G401 (cell line): ENCODE data around the gene TMEM179. TPM values are rescaled to one million over a fixed set of nuclear protein-coding genes. Genes with fewer than 3 reads are reported as not detected.

Experiments used
- DNase-seq: peaks from one replicate; pipeline ENCODE4 v3.0.0-alpha.2; 2015; ENCODE audit warnings: low spot score
- in situ Hi-C: cut with HindIII; loops from 2 replicates; pipeline ENCODE4 v1.10.0; 2016; ENCODE audit warnings: low sequenced_read_pairs, mixed read lengths
- total RNA-seq: library from RNA; depleted of rRNA; stranded (reverse); fragments of >200 nt; shearing (Covaris generic); gene quantifications from 2 replicates; pipeline ENCODE4 v1.2.3, GENCODE V29; 2014

Gene TMEM179
- total RNA-seq, 1 experiment from 2014 or later = not detected

DNA sequence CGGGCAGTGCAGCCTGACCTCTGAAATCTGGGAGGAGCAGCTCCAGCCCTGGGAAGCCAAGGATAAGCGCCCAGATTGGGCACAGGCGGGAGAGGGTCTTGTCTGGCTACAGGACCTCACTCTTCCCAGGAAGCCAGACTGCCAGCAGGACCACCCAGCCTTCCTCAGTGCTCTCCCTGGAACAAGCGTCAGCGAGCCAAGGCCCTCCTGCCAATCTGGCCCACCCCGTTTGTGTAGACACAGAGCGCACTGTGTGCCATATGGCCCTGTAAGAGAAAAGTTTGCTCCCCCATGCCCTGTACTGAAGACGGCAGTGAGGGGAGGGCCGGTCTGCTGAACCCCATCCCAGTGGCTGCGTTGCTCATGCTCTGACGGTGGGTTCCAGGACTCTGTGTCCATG, 26.3 kb downstream of the TMEM179 start:
- no peak for DNase-seq
- in situ Hi-C loops = no loop called here

DNA sequence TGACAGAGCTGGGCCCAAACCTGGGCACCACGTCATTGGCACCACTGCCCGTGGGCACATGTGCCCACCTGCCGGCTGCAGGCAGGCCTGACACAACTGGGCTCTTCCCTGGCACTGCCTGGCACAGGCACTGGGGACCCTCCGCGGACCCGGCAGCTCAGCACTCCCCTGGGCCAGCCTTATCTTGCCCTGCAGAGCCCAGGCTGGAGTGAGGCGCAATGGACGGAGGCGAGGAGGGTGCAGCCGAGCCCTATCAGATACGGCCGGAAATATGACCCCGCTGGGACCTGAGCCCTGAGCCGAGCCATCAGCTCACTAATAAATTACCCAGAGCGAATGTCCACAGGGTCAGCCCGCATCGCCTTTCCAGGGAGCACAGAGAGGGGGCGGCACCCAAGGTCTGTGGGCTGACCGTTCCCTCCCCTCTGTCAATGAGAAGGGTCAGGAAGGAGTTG, 26.7 kb downstream of the TMEM179 start:
- in situ Hi-C loops = no loop called here
- no peak for DNase-seq

DNA sequence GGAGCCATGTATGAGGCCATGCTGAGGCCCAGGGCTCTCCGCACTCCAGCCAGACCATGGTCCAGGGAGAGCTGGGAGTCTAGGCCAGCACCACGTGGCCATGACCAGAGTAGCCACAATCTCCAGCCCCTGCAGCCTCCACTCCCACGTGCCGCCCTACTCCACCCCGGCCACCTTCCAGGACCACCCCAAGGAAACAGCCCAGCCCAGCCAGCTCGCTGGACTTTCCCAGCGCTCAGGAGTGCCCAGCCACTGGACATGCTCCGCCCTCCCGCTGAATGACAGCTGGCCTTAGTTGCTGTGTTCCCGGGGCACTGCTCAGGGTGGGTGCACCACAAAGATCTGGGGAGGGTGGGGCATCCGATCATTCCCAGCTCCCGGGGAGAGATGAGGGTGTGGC, 27.1 kb downstream of the TMEM179 start:
- in situ Hi-C loops = no loop called here
- no peak for DNase-seq

DNA sequence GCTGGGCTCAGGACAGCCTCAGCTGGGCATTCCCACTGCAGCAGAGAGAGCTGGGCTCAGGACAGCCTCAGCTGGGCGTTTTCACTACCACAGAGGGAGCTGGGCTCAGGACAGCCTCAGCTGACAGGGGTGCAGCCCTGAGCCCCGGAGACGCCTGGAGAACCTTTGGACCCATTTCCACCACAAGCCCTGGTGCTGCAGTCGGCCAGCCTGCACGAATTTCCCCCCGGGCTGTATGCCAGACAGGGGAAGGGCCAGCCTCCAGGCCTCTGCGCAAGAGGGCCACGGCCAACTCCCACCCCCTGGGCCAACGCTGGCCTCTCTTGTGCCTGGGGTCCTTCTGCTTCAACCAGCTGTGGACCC, 27.6 kb downstream of the TMEM179 start:
- DNase-seq = no peak
- in situ Hi-C loops = no loop called here

DNA sequence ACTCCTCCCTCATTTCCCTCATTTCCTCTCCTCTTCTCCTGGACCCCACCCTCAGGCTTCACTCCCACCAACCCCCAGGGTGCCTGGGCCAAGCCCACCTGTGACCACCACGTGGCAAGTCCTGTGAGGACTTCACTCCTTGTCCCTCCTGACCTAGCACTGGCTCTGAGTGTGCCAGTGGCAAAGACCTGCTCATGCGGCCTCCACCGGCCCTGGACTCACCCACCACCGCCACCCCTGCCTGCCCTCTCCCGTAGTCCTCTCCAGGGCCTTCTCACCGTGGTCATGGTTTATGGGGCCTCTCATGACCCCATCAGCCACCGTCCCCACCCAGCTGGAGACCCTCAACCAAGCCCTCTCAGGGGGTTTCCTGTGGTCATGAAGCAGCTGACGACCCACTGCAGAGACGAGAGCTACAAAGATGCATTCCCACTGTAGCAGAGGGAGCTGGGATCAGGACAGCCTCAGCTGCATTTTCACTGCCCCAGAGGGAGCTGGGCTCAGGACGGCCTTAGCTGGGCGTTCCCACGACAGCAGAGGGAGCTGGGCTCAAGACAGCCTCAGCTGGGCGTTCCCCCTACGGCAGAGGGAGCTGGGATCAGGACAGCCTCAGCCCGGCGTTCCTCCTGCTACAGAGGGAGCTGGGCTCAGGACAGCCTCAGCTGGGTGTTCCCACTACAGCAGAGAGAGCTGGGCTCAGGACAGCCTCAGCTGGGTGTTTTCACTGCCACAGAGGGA, 28.2 kb downstream of the TMEM179 start:
- no peak for DNase-seq
- in situ Hi-C loops = no loop called here

DNA sequence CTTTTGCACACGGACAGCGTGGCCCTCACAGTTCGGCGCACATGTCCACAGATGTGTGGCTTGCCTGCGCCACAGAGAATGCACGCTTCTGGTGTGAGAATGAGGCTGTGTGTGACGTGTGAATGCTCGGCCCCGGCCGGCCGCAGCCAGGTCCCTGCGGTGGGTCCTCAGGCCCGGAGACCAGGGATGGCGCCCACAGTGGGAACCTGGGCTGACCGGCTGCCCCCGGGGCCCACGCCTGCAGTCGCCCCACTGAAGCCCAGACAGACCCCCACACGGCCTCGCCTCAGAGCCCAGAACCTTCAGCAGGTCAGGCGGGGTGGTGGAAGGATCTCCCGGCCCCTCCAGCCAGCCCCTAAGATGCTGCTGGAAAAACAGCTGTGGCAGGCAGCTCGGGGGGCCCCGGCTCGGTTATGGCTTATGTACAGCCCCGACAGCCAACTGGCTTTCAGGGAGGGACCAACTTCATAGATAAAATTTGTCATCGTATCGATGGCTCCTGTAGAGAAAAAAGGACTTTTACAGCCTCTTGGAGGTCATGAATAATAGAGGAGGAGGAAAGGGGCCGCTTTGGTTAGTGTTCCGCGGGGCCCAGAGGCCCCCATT, 29.5 kb downstream of the TMEM179 start:
- no peak for DNase-seq
- in situ Hi-C loops = no loop called here

DNA sequence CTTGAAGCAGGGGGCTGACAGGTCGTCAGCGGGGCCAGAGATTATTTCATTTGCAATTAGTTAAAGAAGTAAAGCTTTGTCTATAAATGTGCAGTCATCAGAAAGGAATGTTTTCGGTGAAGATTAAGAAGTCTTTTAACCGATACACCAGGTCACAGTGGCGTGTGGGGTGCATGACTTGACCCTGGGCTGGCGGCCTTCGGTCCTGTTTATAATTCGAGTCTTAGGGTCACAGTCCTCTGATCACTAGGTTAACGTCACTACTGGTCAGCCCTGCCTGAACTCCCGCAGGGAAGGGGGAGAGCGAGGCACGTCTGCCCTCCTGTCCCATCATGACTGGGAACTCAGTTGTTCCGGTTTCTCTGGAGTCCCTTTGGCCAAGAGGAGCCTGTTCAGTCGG, 30.0 kb downstream of the TMEM179 start:
- no peak for DNase-seq
- in situ Hi-C loops = no loop called here

DNA sequence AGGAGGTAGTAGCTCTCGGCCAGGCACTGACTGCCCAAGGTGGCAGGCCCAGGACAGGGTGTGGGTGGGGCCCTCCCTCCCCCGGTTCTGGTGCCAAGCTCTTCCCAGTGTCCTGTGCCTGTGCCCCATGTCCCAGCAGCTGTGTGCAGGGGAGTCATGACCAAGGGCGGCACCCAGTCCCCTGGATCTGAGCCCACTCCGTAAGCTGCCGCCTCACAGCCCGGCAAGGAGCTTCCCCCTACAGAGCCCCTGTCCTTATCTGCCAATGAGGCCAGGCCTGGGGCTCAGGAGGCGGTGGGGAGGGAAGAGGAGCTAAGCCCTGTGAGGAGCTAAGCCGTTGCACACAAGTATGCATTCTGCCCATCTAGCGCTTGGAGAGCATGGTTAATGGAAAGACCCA, 30.6 kb downstream of the TMEM179 start:
- in situ Hi-C loops = no loop called here
- DNase-seq = no peak

DNA sequence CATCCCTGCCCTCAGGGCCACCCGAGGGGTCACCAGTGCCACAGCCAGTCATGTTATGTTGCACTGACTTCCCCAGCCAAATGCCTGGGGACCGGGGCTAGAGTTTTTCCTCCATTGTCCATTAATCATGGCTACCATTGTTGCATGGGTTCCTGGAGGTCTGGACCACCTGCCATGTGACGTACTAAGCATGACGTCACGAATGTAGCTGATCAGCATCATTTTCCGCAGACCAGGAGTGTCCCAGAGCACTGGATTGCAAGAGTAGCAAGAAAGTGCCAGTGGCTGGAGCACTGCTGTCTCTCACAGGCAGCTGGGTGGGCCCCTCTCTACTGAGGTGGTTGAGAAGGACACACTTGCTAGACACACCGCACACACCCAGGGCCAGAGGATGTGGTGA, 31.9 kb downstream of the TMEM179 start:
- no peak for DNase-seq
- in situ Hi-C loops = no loop called here

DNA sequence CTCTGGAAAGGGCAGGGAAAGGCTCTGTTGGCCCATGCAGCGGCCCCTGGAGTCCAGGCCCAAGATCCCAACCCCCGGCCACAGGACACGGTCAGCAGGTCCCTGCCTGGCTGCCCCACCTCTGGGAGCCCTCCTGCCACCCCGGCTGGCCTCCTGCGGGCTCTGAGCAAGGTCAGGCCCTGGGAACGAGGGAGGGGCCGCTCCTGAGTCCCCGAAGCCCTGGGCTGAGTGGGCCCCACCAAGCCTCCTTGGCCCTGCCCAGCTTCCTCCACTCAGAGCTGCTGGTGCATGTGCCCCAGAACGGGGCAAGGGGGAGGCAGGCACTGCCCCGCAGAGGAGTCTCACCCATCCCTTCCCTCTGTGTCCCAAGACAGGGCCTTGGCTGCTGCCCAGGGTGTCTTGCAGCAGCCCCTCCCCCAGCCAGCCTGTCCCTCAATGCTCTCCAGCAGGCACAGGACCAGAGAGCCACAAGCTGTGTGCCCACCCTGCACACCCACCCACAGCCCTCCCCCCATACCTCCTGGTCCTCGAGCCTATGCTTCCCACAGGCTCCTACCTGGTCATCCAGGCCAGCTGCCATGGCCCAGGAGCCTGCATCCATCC, 32.4 kb downstream of the TMEM179 start:
- no peak for DNase-seq
- in situ Hi-C loops = no loop called here

DNA sequence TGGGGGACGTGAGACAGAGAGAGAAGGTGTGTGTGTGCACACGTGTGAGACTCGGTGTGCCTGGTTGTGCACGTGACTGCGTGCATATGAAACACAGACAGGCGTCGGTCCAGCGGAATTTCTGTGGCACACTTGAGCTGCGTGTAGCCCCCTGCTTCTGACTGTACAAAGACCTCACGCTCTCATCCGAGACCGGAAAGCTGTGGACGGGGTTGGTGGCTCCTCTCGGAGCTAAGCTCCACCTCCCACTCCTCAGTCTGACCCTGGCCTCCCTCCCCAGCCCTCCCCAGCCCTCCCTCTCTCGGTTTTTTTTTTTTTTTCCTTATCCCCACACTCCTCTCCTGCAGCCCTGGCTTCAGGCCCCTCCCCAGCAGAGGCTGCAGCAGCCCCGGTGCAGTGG, 33.3 kb downstream of the TMEM179 start:
- in situ Hi-C loops = no loop called here
- DNase-seq = no peak

DNA sequence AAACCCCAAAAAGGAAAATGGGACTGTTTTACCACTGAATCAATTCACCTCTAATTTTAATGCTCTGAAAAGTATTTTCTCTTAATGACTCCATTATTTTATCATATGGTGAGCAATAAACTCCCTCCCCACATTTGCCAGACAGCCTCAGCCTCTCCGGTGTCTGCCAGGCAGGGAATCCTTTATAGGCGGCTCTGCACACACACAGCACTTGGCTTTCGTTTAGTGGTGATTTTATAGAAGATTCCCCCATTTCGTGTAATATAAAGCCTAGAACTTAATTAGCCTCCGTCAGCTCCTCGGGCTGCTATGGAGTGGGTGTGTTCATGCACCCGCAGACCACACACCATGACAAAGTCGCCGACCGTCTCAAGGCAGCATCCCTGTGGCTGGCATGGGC, 35.1 kb downstream of the TMEM179 start:
- in situ Hi-C loops = no loop called here
- DNase-seq = no peak

DNA sequence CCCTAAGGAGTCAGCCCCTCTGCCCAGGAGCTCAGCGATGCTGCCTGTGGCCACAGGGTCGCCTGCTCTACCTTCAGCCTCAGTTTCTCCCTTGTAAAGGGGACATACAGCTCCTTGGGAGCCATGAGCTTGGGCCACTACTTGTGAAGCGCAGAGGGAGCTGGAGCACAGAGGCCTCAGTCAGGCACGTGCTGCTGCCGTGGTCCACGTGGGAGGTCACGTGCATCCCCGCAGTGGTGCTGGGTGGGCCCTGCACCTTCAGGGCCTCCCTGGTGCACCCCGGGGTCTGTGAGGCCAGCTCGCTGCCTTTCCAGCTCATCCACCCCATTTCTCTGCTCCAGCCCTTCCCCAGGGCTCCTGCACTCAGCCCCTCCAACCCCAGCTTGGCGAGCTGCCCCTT, 36.0 kb downstream of the TMEM179 start:
- no peak for DNase-seq
- in situ Hi-C loops = no loop called here

DNA sequence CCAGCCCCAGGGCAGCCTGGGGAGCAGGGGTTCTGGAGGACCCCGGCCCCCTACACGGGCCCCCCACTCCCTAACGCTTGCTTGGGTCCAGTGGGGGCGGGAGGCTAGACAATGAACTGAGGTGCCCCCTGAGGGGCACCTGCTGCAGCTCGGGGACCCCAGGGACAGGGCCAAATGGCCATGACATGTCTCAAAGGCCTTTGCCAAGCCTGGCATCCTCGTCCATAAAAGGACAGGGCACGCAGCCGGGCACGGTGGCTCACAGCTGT, 36.7 kb downstream of the TMEM179 start:
- in situ Hi-C loops = no loop called here
- DNase-seq = no peak

DNA sequence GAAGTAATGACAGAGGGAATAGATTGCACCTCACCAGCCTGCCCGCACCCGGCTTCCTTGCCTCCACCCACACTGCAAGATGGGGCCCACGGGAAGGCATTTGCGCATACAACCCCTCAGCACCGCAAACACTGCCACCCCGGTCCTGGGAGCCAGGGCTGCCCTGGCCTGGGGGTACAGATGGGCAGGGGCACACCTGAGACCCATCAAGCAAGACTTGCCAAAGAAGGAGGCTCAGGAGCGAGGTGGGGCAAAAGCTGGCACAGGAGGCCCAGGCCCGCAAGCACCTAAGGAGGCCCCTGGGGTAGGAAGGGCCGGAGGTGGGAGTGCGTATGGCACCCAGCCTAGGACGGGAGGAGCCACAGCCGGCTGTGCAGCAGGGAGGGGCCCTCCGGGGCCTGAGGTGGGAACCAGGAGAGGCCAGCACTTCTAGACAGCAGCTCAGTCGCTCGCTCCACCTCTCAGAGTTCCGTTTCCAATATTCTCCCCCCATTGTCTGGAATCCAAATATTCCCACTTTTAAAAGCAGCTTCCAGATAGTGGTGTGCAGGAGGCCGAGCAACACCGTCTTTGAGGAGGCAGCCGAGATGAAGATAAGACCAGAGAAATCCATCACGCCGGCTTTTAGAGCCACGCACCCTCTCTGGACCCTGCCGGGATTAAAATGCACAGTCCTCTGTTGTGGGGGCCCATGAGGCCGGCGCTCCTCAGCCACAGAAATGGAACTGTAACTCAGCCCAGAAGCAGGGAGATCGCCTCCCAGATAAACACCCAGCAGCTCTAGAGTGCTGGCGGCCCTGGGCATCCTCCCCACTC, 37.2 kb downstream of the TMEM179 start:
- no peak for DNase-seq
- in situ Hi-C loops = no loop called here

DNA sequence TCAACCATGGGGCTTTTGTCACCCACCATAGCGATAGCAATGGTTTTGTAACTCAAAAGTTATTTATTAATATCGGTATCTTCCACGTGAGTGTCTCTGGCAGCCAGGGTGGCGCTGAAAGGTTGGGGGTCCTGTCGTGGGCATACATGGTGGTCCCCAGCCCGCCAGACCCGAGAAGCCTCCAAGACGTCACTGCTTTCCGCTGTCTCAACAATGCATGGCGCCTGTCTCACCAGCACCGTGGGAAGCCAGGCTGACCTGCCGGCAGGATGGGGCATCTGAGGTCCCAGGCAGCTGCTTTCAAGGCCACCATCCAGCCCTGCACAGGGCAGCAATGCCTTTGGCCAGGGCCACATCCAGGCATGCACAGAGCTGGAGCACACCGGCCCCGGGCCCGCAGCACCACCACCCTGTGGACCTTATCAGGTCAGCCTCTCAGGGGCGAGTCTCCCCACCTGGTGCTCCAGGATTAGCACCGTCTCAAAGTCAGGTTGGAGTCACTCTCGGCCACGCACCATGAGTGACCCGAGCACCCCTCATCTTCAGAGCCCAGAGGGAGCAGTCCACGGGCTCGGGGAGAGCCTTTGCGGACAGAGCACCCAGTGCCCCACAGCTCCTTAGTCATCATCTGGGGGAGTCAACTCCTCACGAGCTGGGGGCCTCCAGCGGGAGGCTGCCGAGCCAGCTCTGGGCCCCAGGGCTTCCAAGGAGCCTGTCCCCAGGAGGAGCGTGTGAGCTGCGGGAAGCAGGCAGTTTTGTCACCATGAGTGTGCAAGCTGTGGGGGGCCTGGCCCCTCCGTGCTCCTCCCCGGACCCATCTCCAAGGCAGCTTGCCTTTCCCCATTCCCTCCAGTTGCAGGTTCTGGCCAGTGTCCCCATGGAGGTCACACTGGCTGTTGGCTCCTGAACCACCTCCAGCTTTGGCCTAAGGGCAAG, 39.6 kb downstream of the TMEM179 start:
- DNase-seq = no peak
- in situ Hi-C loops = no loop called here

DNA sequence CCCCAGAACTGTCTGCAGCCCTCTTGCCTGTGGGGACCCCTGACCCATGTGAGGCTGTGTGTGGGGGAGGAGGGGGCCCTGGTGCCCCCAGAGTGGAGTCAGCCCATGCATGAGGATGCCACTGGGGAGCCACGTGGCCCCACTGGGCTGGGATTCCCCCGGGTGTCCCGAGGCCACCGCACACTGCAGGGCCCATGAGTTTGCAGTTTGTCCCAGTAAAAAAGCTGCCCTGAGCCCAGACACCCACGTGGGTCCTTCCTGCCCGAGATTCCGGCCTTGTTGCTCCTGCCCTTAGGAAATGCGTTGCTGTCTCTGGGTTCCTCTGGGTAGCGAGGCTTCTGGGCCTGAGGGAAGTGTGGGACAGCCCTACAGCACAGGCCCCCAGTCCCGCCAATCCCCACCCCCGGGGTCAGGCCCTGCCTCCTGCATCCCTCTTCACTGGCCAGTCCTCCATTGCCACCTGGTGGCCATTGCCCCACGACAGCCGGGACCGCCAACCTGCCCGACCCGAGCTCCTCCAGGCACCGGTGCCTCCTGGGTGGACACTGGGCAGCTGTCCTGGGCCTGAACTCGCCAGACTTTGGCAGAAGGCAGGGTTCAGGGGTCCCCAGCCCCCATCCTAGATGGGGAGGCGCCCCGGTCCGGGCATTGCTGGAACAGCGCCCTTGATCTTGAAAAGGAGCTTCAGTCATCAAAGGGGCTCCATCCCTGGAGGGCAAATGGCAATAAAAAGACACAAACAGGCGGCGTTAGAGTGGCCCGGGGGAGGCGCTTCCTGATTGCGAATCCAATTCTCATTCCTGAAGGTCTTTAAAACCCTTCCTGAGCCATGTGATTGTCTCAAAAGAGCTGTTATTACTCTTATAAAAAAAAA, 40.6 kb downstream of the TMEM179 start:
- in situ Hi-C loops = no loop called here

DNA sequence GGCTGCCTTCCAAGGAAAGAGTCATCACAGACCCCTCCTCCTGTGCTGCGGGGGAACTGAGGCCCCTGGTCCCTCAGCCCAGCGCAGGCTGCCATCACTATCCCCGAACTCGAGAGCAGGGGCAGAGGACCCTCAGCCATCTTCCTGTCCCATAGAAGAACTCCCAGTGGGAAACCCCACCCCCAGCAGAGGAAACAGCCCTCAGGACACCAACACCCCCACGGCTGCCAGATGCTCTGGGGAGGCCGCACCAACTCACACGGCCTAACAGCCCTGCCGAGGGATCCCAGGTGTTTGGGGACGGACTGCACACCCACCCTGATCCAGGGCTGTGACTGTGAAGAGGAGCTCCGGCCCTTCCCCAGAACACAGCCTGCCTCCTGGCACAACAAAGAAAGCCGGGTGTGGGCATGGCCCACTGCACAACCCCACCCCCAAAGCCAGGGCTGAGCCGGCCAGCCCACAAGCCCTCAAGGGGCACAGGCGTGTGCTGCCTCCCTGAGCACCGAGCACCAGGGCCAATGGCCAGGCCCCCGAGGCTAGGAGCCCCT, 41.3 kb downstream of the TMEM179 start:
- no peak for DNase-seq
- in situ Hi-C loops = no loop called here

More for the DNA sequence above, 40.6 kb downstream of the TMEM179 start:
- DNase-seq = peak; percentile 65
